Ovary (tissue), 3 donors: ENCODE results near the gene PIPOX.

Source experiments
- EP300 ChIP-seq: sonication (generic); formaldehyde crosslinking; IDR thresholded peaks from one replicate; pipeline ENCODE4 v1.6.1; 2017; ENCODE audit warnings: antibody characterized with exemption
- POLR2A ChIP-seq: fragments of 450-650 bp; IDR thresholded peaks from one replicate; pipeline ENCODE4 v1.6.1; 2017; ENCODE audit warnings: antibody characterized with exemption, mild to moderate bottlenecking, moderate library complexity
- TF ChIP-seq, protein P1 (sequence below), 3 donors: fragments of 450-650 bp in 2 of 3; fragments of 200-600 bp in 1 of 3; IDR thresholded peaks; one replicate each; pipeline versions ENCODE4 v1.5.1 to v1.8.0; 2016 to 2022; ENCODE audit warnings: antibody characterized with exemption in 3 of 3, mild to moderate bottlenecking in 1 of 3
- donor health status: DM: no; HTN: no; CAD: no.

DNA sequence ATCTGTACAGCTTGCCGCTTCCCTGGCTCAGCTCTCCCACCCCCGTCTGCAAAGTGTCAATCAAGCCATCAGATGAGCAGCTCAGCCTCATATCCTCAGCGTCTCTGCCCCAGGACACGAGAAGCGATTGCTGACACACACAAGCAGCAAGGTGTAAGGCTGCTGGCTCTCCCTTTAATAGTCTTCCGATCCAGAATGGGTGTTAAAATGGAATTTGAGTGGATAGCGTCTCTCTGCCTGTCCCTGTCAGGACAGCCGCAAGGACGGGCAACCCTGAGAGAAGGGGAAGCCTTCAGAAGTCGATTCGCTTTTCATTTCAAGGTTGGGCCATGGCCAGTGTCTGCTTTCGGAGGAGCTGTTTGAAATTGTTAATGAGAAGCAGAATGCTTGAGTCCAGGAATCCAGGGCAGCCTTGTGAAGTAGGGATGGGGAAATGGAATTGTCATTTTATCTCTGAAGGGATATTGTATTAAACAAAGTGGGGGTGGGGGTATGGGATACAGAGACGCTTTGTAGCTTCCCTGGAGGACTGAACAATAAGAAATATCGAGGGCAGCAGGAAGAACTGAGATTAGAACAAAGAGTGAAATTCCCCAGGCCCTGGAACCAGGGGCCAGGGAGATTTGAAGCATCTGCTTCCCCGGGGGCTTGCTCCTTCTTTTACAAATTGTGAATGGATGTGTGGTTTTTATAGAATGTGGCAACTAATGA, 4.7 kb upstream of the PIPOX start:
- TF ChIP-seq, protein P1, sequence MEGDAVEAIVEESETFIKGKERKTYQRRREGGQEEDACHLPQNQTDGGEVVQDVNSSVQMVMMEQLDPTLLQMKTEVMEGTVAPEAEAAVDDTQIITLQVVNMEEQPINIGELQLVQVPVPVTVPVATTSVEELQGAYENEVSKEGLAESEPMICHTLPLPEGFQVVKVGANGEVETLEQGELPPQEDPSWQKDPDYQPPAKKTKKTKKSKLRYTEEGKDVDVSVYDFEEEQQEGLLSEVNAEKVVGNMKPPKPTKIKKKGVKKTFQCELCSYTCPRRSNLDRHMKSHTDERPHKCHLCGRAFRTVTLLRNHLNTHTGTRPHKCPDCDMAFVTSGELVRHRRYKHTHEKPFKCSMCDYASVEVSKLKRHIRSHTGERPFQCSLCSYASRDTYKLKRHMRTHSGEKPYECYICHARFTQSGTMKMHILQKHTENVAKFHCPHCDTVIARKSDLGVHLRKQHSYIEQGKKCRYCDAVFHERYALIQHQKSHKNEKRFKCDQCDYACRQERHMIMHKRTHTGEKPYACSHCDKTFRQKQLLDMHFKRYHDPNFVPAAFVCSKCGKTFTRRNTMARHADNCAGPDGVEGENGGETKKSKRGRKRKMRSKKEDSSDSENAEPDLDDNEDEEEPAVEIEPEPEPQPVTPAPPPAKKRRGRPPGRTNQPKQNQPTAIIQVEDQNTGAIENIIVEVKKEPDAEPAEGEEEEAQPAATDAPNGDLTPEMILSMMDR (IDR thresholded peaks at IDR 0.05) = no peak
- TF ChIP-seq POLR2A (no peak), EP300 (no peak)
